Endothelial cell of umbilical vein (primary cell): ENCODE data around the gene PTPRE. TPM values are rescaled to one million over a fixed set of nuclear protein-coding genes. Genes with fewer than 3 reads are reported as not detected.

Experiments used
- BruUV-seq: library from RNA; stranded (reverse); fragments of 400-500 nt; replicated peaks from 2 replicates; lab custom pipeline; 2021; lab: Mats Ljungman, UMichigan
- CTCF ChIA-PET: fragments of 300-600, 350-600 bp; sonication (Branson Sonifier 250); formaldehyde crosslinking; loops from one replicate; lab custom pipeline; 2021; ENCODE audit warnings: antibody characterized with exemption, inconsistent platforms; lab: Charles Lee
- POLR2A ChIA-PET: fragments of 300-600, 350-600 bp; sonication (Branson Sonifier 250); formaldehyde crosslinking; loops from one replicate; lab custom pipeline; 2021; ENCODE audit warnings: antibody characterized with exemption, inconsistent platforms; lab: Charles Lee
- DNase-seq: peaks from one replicate; pipeline ENCODE4 v3.0.0-alpha.2; 2011; ENCODE audit warnings: low read depth, low spot score
- FAIRE-seq: peaks from 2 replicates; lab custom pipeline; 2011; peaks lifted over from hg19 to GRCh38; lab: Jason Lieb, UNC
- H2AFZ ChIP-seq: 2 replicates; pipeline ENCODE4 v1.6.0; 2012; ENCODE audit warnings: low read depth, low read length, control low read depth, inconsistent platforms
- H3K27ac ChIP-seq: 2 replicates; pipeline ENCODE4 v1.5.1; 2011; ENCODE audit warnings: low read depth, mild to moderate bottlenecking, control low read depth, low read length, moderate library complexity; ENCODE audit not compliant: insufficient read depth
- H3K27me3 ChIP-seq, 2 experiments: 2 replicates each; pipeline versions ENCODE4 v1.6.0 to v1.6.1; 2011; ENCODE audit warnings: low read length in 2 of 2, mixed read lengths in 1 of 2; ENCODE audit not compliant: control insufficient read depth in 2 of 2, insufficient read depth in 2 of 2
- H3K36me3 ChIP-seq, 2 experiments: 2 replicates in 1 of 2; 3 replicates in 1 of 2; pipeline ENCODE4 v1.5.1; 2011; ENCODE audit warnings: low read length in 2 of 2, mild to moderate bottlenecking in 1 of 2, moderate library complexity in 1 of 2; ENCODE audit not compliant: control insufficient read depth in 2 of 2, insufficient read depth in 2 of 2; ENCODE audit errors: extremely low read depth in 1 of 2
- H3K4me1 ChIP-seq: 3 replicates; pipeline ENCODE4 v1.5.1; 2011; ENCODE audit warnings: mild to moderate bottlenecking, low read length; ENCODE audit not compliant: control insufficient read depth, insufficient read depth; ENCODE audit errors: extremely low read depth
- H3K4me2 ChIP-seq: 2 replicates; pipeline ENCODE4 v1.6.1; 2011; ENCODE audit warnings: low read length, control low read depth, mixed read lengths; ENCODE audit not compliant: insufficient read depth
- H3K4me3 ChIP-seq, 3 experiments: fragments of 200-600 bp in 1 of 3; sonication (generic), shearing (Covaris generic) in 1 of 3; replicated peaks in 1 of 3; 2 replicates each; pipeline ENCODE4 v1.5.1; 2011 to 2016; ENCODE audit warnings: control low read depth in 3 of 3, low read length in 3 of 3, mild to moderate bottlenecking in 2 of 3, inconsistent platforms in 1 of 3, low read depth in 1 of 3, moderate library complexity in 1 of 3; ENCODE audit not compliant: insufficient read depth in 1 of 3
- H3K79me2 ChIP-seq: 2 replicates; pipeline ENCODE4 v1.6.0; 2012; ENCODE audit warnings: low read length, inconsistent platforms; ENCODE audit not compliant: control insufficient read depth, insufficient read depth
- H3K9ac ChIP-seq: replicated peaks from 2 replicates; pipeline ENCODE3; 2011; ENCODE audit warnings: low read length, control low read depth; ENCODE audit not compliant: insufficient read depth; ENCODE audit errors: extremely low read depth
- H3K9me1 ChIP-seq: replicated peaks from 3 replicates; pipeline ENCODE4 v1.6.0; 2011; ENCODE audit warnings: mild to moderate bottlenecking, low read length; ENCODE audit not compliant: control insufficient read depth, insufficient read depth; ENCODE audit errors: extremely low read depth
- H3K9me3 ChIP-seq: replicated peaks from 2 replicates; pipeline ENCODE4 v1.5.1; 2012; ENCODE audit warnings: low read length, inconsistent platforms; ENCODE audit not compliant: control insufficient read depth, insufficient read depth
- H4K20me1 ChIP-seq: replicated peaks from 2 replicates; pipeline ENCODE3; 2011; ENCODE audit warnings: mild to moderate bottlenecking, low read length; ENCODE audit not compliant: control insufficient read depth, insufficient read depth; ENCODE audit errors: extremely low read depth
- EZH2 ChIP-seq: IDR thresholded peaks from 2 replicates; pipeline ENCODE4 v1.6.1; 2012; ENCODE audit warnings: borderline replicate concordance, low read depth, mild to moderate bottlenecking, moderate library complexity, low read length, inconsistent platforms; ENCODE audit not compliant: severe bottlenecking
- GATA2 ChIP-seq: IDR thresholded peaks from 2 replicates; pipeline ENCODE4 v1.7.0; 2011; ENCODE audit warnings: low read depth, mild to moderate bottlenecking, moderate library complexity, mixed read lengths, low read length; ENCODE audit not compliant: insufficient read length, insufficient read depth
- POLR2A ChIP-seq: IDR thresholded peaks from 2 replicates; pipeline ENCODE4 v1.6.1; 2012; ENCODE audit warnings: low read depth, mild to moderate bottlenecking, control low read depth, low read length
- dilution Hi-C: fragments of 300-500 bp; cut with MboI; formaldehyde crosslinking; loops from one replicate; pipeline ENCODE4 v1.15.0; 2019; ENCODE audit warnings: low sequenced_read_pairs; ENCODE audit not compliant: extremely low pct_ligation_motif_present
- intact Hi-C: fragments of 100-400 bp; cut with micrococcal nuclease; formaldehyde crosslinking; loops from one replicate; pipeline ENCODE4 v1.10.0; 2022
- polyA plus RNA-seq, 4 experiments: library from polyadenylated mRNA; depleted of rRNA in 3 of 4; stranded (reverse) in 3 of 4; unstranded in 1 of 4; fragments of >200 nt; gene quantifications; 2 replicates each; pipeline versions ENCODE4 v1.2.1 to v1.2.3, GENCODE V29; 2011 to 2012; ENCODE audit warnings: missing spikeins in 1 of 4
- total RNA-seq: library from RNA; stranded (reverse); gene quantifications from 2 replicates; pipeline ENCODE4 v1.2.3, GENCODE V29; 2021
- TF ChIP-seq, protein P1 (sequence below), 2 donors: IDR thresholded peaks; 1 replicate in 1 of 2; 2 replicates in 1 of 2; pipeline ENCODE4 v1.5.1; 2011; ENCODE audit warnings: low read length in 2 of 2, mild to moderate bottlenecking in 2 of 2, moderate library complexity in 2 of 2, control low read depth in 1 of 2, inconsistent platforms in 1 of 2, low read depth in 1 of 2; ENCODE audit not compliant: insufficient read depth in 1 of 2; ENCODE audit errors: extremely low read depth in 1 of 2

Gene PTPRE
- total and polyA plus RNA-seq, 2 donors (not counting 3 experiments of a cell fraction or from before 2014, with no cell fraction given) = 37.3 to 116 TPM

DNA sequence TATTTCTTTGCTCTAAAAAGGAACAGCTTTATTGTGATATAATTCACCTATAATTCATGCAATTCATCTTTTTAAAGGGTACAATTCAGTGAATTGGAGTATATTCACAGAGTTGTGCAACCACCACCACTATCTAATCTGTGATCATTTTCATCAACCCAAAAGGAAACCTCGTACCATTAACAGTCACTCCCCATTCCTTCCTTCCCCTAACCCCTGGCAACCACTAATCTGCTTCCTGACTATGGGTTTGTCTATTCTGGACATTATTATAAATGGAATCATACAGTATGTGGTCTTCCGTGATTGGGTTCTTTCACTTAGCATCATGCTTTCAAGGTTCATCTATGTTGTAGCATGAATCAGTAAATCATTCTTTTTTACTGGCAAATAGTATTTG, 167.0 kb downstream of the PTPRE start:
- peak; percentile 70 for TF ChIP-seq GATA2
- TF ChIP-seq, protein P1, sequence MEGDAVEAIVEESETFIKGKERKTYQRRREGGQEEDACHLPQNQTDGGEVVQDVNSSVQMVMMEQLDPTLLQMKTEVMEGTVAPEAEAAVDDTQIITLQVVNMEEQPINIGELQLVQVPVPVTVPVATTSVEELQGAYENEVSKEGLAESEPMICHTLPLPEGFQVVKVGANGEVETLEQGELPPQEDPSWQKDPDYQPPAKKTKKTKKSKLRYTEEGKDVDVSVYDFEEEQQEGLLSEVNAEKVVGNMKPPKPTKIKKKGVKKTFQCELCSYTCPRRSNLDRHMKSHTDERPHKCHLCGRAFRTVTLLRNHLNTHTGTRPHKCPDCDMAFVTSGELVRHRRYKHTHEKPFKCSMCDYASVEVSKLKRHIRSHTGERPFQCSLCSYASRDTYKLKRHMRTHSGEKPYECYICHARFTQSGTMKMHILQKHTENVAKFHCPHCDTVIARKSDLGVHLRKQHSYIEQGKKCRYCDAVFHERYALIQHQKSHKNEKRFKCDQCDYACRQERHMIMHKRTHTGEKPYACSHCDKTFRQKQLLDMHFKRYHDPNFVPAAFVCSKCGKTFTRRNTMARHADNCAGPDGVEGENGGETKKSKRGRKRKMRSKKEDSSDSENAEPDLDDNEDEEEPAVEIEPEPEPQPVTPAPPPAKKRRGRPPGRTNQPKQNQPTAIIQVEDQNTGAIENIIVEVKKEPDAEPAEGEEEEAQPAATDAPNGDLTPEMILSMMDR (IDR thresholded peaks at IDR 0.05; ENCODE audit: extremely low read depth in 1 of 2, insufficient read depth in 1 of 2, low read depth in 1 of 2, low read length in 2 of 2) = no peak
- Histone ChIP-seq H3K9ac (no peak overlapping the region), H3K4me1 (peaks cover 2% of the 10 kb centered on the region), H3K4me3 (no peak overlapping the region), H3K36me3 (peaks cover 32 to 71% of the 10 kb centered on the region in 2 experiments), H3K4me2 (no peak overlapping the region), H4K20me1 (no peaks in the 10 kb centered on the region), H3K9me3 (no peaks in the 10 kb centered on the region), H3K27ac (no peak overlapping the region), H3K27me3 (no peaks in the 10 kb centered on the region), H3K79me2 (no peaks in the 10 kb centered on the region), H2AFZ (no peak overlapping the region), H3K9me1 (no peaks in the 10 kb centered on the region)
- intact Hi-C loops = no loop called here
- dilution Hi-C loops = no loop called here
- CTCF ChIA-PET = no interaction called here
- no TSS peak for BruUV-seq
- FAIRE-seq = no peak
- POLR2A ChIA-PET = no interaction called here
- no peak for DNase-seq

DNA sequence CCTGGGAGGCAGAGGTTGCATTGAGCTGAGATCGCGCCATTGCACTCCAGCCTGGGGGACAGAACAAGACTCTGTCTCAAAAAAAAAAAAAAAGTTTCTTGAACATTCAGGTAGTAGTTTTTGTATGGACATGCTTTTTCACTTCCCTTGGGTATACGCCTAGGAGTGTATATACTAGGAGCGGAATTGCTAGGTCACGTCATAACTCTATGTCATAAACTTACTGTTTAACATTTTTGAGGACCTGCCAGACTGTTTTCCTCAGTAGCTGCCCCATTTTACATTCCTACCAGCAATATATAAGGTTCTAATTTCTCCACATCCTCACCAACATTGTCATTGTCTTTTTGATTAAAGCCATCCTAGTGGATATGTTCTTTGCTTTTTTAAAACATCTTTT, 167.7 kb downstream of the PTPRE start:
- no peaks in the 10 kb centered on the region for H3K27me3 ChIP-seq
- POLR2A ChIA-PET = no interaction called here
- H3K9me1 ChIP-seq = no peaks in the 10 kb centered on the region
- peaks cover 38 to 72% of the 10 kb centered on the region in 2 experiments for H3K36me3 ChIP-seq
- DNase-seq (no peak), FAIRE-seq (no peak)
- H3K9me3 ChIP-seq = no peaks in the 10 kb centered on the region
- dilution Hi-C loops = no loop called here
- BruUV-seq = no TSS peak
- H3K4me3 ChIP-seq = no peak overlapping the region
- CTCF ChIA-PET = no interaction called here
- no peaks in the 10 kb centered on the region for H3K79me2 ChIP-seq
- no peaks in the 10 kb centered on the region for H4K20me1 ChIP-seq
- H2AFZ ChIP-seq = no peak overlapping the region
- intact Hi-C loops = no loop called here
- no peak overlapping the region for H3K27ac ChIP-seq
- TF ChIP-seq EZH2 = no peak
- TF ChIP-seq POLR2A = no peak
- H3K4me1 ChIP-seq = peaks cover 2% of the 10 kb centered on the region
- no peak overlapping the region for H3K9ac ChIP-seq
- H3K4me2 ChIP-seq = no peak overlapping the region
